ENCODE results near the gene NPLOC4. TPM values are rescaled to one million over a fixed set of nuclear protein-coding genes. Genes with fewer than 3 reads are reported as not detected.

The NPLOC4 gene
- total RNA-seq, 3 donors from 2014 or later: 56.0 to 69.0 (median 57.8) TPM

DNA sequence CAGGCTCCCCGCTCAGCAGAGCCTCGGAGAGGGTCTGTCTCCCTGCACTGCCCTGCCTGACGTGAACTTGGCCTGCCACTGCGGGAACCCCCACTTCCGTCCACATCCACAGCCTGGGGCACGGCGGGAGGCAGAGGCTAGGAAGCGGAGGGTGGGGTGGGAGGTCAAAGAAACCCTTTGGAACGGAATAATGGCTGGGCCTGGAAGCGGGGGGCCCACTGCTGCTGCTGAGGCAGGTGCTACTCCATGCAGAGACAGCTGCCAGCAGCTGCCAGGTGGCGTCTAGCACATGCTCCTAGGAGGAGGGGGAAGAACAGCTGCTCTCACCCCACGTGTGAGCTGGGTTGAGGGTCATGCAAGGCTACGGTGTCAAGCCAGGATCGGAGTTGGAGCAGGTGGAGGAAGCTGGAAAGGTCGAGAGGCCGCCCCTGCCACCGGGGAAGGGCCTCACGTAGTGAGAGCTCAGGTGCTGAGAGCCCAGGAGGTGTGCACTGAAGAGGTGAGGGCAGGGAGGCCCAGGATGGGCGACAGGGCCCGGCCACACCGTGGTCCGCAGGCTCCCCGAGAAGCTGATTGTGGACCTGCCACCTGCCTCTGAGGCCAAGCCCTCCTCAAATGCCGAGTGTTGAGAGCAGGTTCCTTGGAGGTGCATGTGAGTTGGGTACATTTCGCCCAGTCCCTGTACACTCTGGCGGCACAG is 98.9 kb downstream of the NPLOC4 start:
- no peak for DNase-seq (ENCODE audit: low spot score in 2 of 2)
- no peaks in the 10 kb centered on the region for H3K9me3 ChIP-seq
- no peak overlapping the region for H3K4me3 ChIP-seq
- TF ChIP-seq, protein P1, sequence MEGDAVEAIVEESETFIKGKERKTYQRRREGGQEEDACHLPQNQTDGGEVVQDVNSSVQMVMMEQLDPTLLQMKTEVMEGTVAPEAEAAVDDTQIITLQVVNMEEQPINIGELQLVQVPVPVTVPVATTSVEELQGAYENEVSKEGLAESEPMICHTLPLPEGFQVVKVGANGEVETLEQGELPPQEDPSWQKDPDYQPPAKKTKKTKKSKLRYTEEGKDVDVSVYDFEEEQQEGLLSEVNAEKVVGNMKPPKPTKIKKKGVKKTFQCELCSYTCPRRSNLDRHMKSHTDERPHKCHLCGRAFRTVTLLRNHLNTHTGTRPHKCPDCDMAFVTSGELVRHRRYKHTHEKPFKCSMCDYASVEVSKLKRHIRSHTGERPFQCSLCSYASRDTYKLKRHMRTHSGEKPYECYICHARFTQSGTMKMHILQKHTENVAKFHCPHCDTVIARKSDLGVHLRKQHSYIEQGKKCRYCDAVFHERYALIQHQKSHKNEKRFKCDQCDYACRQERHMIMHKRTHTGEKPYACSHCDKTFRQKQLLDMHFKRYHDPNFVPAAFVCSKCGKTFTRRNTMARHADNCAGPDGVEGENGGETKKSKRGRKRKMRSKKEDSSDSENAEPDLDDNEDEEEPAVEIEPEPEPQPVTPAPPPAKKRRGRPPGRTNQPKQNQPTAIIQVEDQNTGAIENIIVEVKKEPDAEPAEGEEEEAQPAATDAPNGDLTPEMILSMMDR (IDR thresholded peaks at IDR 0.05): no peak
- TF ChIP-seq POLR2AphosphoS5 (IDR thresholded peaks at IDR 0.05) (no peak), POLR2A (IDR thresholded peaks at IDR 0.05) (no peak)
- no peak overlapping the region for H3K27ac ChIP-seq
- peaks cover 0 to 11% of the 10 kb centered on the region in 2 donors for H3K27me3 ChIP-seq
- intact Hi-C loops (cut with DNase I; ENCODE audit: low total_unique reads): no loop called here
- no peaks in the 10 kb centered on the region for H3K36me3 ChIP-seq
- H3K4me1 ChIP-seq: no peaks in the 10 kb centered on the region

DNA sequence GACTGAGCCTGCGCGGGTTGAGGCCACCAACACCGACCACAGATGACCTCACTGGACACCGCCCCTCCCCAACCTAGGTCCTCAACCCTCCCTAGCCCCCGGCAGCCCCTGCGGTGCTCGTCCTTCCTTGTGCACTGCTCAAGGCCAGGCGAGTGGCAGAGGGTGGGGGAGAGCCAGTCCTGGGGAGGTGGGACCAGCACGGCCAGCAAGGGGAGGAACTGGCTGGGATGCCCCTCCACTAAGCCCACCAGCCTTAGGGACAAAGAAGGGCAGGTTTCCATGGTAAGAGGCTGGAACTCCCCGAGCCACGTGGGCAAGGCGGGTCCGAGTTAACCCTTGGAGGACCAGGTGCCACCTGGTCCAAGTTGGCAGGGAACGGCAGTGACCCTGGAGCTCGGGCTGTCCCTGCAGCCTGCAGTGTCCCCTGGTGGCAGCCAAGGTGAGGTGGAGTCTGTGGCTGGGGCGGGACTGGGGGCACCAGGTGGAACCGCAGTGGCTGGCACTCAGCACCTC is 99.5 kb downstream of the NPLOC4 start:
- intact Hi-C loops (cut with DNase I; ENCODE audit: low total_unique reads): no loop called here
- Histone ChIP-seq H3K27ac (no peak overlapping the region), H3K27me3 (peaks cover 0 to 11% of the 10 kb centered on the region in 2 donors), H3K9me3 (no peaks in the 10 kb centered on the region), H3K36me3 (no peaks in the 10 kb centered on the region), H3K4me1 (no peaks in the 10 kb centered on the region), H3K4me3 (no peak overlapping the region)
- DNase-seq (ENCODE audit: low spot score in 2 of 2): no peak
- TF ChIP-seq, protein P1 (IDR thresholded peaks at IDR 0.05): peak in 2 of 3 donors; percentile 63 to 74
- TF ChIP-seq POLR2A (IDR thresholded peaks at IDR 0.05): no peak

DNA sequence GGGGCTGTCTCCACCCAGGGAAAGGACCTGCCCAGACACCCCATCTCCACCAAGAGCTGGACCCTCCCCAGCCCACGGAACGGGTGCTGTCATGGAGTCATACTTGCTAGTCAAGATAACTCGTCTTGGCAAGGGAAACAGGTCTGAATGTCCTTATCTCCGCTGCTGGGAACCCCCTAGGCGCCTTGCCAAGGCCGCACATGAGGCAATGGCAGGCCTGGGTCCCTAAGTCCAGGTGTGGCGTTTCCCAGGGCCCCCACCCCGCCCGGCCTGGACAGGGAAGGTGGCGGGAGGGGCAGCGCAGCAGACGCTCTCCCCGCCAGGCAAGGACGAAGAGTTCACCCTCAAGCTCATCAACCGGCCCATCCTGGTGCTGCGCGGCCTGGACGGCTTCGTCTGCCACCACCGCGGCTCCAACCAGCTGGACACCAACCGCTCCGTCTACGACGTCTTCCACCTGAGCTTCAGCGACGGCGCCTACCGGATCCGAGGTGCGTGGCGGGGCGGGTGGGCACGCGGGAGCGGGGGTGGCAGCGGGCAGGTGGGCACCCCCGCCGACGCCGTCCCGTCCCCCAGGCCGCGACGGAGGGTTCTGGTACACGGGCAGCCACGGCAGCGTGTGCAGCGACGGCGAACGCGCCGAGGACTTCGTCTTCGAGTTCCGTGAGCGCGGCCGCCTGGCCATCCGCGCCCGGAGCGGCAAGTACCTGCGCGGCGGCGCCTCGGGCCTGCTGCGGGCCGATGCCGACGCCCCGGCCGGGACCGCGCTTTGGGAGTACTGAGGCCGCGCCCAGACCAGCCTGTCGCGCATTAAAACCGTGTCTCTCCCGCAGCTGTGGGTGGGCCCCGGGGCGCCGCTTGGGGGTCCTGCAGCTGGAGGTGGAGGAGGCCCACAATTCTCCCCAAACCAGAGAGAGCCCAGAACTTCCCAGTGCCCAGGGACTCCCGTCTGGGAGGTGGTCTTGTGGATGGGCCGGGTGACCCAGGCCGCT is 100.3 kb downstream of the NPLOC4 start:
- Histone ChIP-seq H3K4me3 (no peak overlapping the region), H3K27ac (no peak overlapping the region), H3K36me3 (no peaks in the 10 kb centered on the region), H3K9me3 (no peaks in the 10 kb centered on the region), H3K27me3 (peaks cover 0 to 11% of the 10 kb centered on the region in 2 donors), H3K4me1 (no peaks in the 10 kb centered on the region)
- intact Hi-C loops (cut with DNase I; ENCODE audit: low total_unique reads): no loop called here
- no peak for TF ChIP-seq POLR2AphosphoS5 (IDR thresholded peaks at IDR 0.05)
- TF ChIP-seq, protein P1 (IDR thresholded peaks at IDR 0.05): no peak
- TF ChIP-seq POLR2A (IDR thresholded peaks at IDR 0.05): no peak
- DNase-seq (ENCODE audit: low spot score in 2 of 2): no peak

DNA sequence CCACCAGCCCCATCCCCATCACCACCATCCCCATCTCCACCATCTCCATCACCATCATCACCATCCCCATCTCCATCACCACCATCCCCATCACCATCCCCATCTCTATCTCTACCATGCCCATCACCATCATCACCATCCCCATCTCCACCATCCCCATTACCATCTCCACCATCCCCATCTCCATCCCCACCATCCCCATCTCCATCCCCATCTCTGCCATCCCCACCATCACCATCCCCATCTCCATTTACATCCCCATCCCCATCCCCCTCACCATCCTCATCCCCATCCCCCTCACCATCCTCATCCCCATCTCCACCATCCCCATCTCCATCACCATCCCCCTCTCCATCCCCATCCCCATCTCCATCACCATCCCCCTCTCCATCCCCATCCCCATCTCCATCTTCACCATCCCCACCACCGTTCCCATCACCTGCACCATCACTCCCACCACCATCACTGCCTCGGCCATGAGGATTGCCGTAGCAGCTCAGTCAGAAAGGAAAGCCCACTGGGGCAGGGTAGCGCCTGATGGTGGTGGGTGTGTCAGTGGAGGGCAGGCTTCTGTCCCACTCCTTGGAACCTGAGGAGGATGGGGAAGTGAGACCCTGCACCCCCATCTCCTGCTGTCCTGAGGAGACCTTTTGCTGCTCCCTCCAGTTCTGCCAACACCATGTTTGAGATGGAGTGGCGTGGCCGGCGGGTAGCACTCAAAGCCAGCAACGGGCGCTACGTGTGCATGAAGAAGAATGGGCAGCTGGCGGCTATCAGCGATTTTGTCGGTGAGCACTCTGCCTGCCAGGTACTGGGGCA is 101.2 kb downstream of the NPLOC4 start:
- Histone ChIP-seq H3K27ac (no peak overlapping the region), H3K4me1 (no peaks in the 10 kb centered on the region), H3K27me3 (peaks cover 0 to 11% of the 10 kb centered on the region in 2 donors), H3K4me3 (no peak overlapping the region), H3K36me3 (no peaks in the 10 kb centered on the region), H3K9me3 (no peaks in the 10 kb centered on the region)
- TF ChIP-seq, protein P1 (IDR thresholded peaks at IDR 0.05): no peak
- intact Hi-C loops (cut with DNase I; ENCODE audit: low total_unique reads): no loop called here
- DNase-seq (ENCODE audit: low spot score in 2 of 2): no peak
